ENCODE data around the gene NGB.

The NGB gene

GRCh38 chr14:77217551-77217950, 53.5 kb downstream of the NGB start:
- no peaks in the 10 kb centered on the region for H3K9me3 ChIP-seq
- intact Hi-C loops (cut with DNase I; ENCODE audit: low total_unique reads) = no loop called here
- no peak overlapping the region for H3K27ac ChIP-seq
- no peak overlapping the region for H3K4me3 ChIP-seq
- TF ChIP-seq CTCF (IDR thresholded peaks at IDR 0.05) = no peak
- no peaks in the 10 kb centered on the region for H3K4me1 ChIP-seq
- DNase-seq = no peak
- peaks cover 0 to 38% of the 10 kb centered on the region in 2 donors for H3K27me3 ChIP-seq
- no peaks in the 10 kb centered on the region for H3K36me3 ChIP-seq

All from tibial artery (tissue), 4 donors.